ENCODE measurements around the gene ZNF92. TPM values are rescaled to one million over a fixed set of nuclear protein-coding genes. Genes with fewer than 3 reads are reported as not detected.
A peak's percentile ranks its signal among the peaks of the same experiment; 100 is the strongest.

The ZNF92 gene
- total RNA-seq (2022) (16.0 and 18.0 TPM in 2 replicates), Bru-seq, nascent RNA (percentile 92 among the genes with signal in this experiment), BruChase-seq, experiment 1, labeled RNA remaining after a 2-hour chase (percentile 82 among the genes with signal in this experiment), BruChase-seq, experiment 2, labeled RNA remaining after a 6-hour chase (percentile 67 among the genes with signal in this experiment)
- long read RNA-seq, transcript ZNF92-201 (4 exons, 3,210 nt) = major isoform, 15 of 17 reads
- long read RNA-seq, partial matches to known transcripts = 0 of 17 reads
- long read RNA-seq, other reads (novel, unspliced or antisense) = 2 of 17 reads

GRCh38 chr7:65373608-65374351 lies at the start of gene ZNF92:
Gene ZNF92 (plus strand): TSS chr7:65373855. CDS start chr7:65373998, 143 bp downstream.
- H3K27me3 Mint-ChIP-seq (ENCODE audit: insufficient read depth, unreplicated experiment) = no peaks in the 10 kb centered on the region
- peaks cover 31% of the 10 kb centered on the region for H3K36me3 Mint-ChIP-seq (ENCODE audit: insufficient read depth, unreplicated experiment)
- H3K27ac Mint-ChIP-seq (ENCODE audit: unreplicated experiment) = peak within 1 kb of the TSS; percentile 98
- CTCF ChIA-PET = interaction anchor here (0.5 to 1.1 kb wide), 4 partner anchors 15 to 657 kb away, joined by 3 read pairs; no protein-coding TSS in a partner anchor
- H3K9me3 ChIP-seq = no peaks in the 10 kb centered on the region
- intact Hi-C loops (cut with micrococcal nuclease; ENCODE audit: unreplicated experiment) = loop anchor here (1.0 kb wide), 2 partner anchors 24 to 30 kb away; no protein-coding TSS in a partner anchor
- no peaks in the 10 kb centered on the region for H3K4me1 ChIP-seq
- no peaks in the 10 kb centered on the region for H3K27me3 ChIP-seq (replicated peaks; ENCODE audit: control insufficient read depth, insufficient read depth, low read length)
- POLR2A ChIA-PET = interaction anchor here (0.5 to 1.1 kb wide), 10 partner anchors 10 to 367 kb away, joined by 3 to 11 read pairs (median 3); partner anchors contain the start of gene ERV3-1
- peak within 1 kb of the TSS; percentile 95 for H3K4me3 Mint-ChIP-seq (ENCODE audit: unreplicated experiment)
- peak; percentile 98 for DNase-seq
- no peaks in the 10 kb centered on the region for H3K9me3 Mint-ChIP-seq (ENCODE audit: unreplicated experiment)
- no peak for TF ChIP-seq CTCF (IDR thresholded peaks at IDR 0.05; ENCODE audit: insufficient read depth in 1 of 2, low read depth in 1 of 2, low read length in 1 of 2, severe bottlenecking in 1 of 2, unreplicated experiment in 1 of 2)
- no TSS peak for BruUV-seq (replicated peaks)
- peak within 1 kb of the TSS; percentile 64 for H3K4me3 ChIP-seq (ENCODE audit: low read depth, low read length)
- no peaks in the 10 kb centered on the region for H3K4me1 Mint-ChIP-seq (ENCODE audit: low read depth, unreplicated experiment)
- no peaks in the 10 kb centered on the region for H3K36me3 ChIP-seq (ENCODE audit: control insufficient read depth, insufficient read depth, low read length)

GRCh38 chr7:65325793-65326432 lies 47.7 kb upstream of the ZNF92 start:
- intact Hi-C loops (cut with micrococcal nuclease; ENCODE audit: unreplicated experiment) = no loop called here
- H3K27me3 ChIP-seq (replicated peaks; ENCODE audit: control insufficient read depth, insufficient read depth, low read length) = no peaks in the 10 kb centered on the region
- Mint-ChIP-seq H3K27me3 (ENCODE audit: insufficient read depth, unreplicated experiment) (no peaks in the 10 kb centered on the region), H3K36me3 (ENCODE audit: insufficient read depth, unreplicated experiment) (no peaks in the 10 kb centered on the region), H3K4me1 (ENCODE audit: low read depth, unreplicated experiment) (no peaks in the 10 kb centered on the region), H3K27ac (ENCODE audit: unreplicated experiment) (no peak overlapping the region), H3K9me3 (ENCODE audit: unreplicated experiment) (no peaks in the 10 kb centered on the region), H3K4me3 (ENCODE audit: unreplicated experiment) (no peak overlapping the region)
- no peaks in the 10 kb centered on the region for H3K36me3 ChIP-seq (ENCODE audit: control insufficient read depth, insufficient read depth, low read length)
- ChIA-PET POLR2A (no interaction called here), CTCF (no interaction called here)
- no peak for DNase-seq
- H3K4me1 ChIP-seq = no peaks in the 10 kb centered on the region
- BruUV-seq (replicated peaks) = no TSS peak
- no peaks in the 10 kb centered on the region for H3K9me3 ChIP-seq
- H3K4me3 ChIP-seq (ENCODE audit: low read depth, low read length) = no peak overlapping the region
- no peak for TF ChIP-seq CTCF (IDR thresholded peaks at IDR 0.05; ENCODE audit: insufficient read depth in 1 of 2, low read depth in 1 of 2, low read length in 1 of 2, severe bottlenecking in 1 of 2, unreplicated experiment in 1 of 2)

- DNase-seq = no peak
- no TSS peak for BruUV-seq (replicated peaks)
- Mint-ChIP-seq H3K27ac (ENCODE audit: unreplicated experiment) (no peak overlapping the region), H3K27me3 (ENCODE audit: insufficient read depth, unreplicated experiment) (no peaks in the 10 kb centered on the region), H3K4me3 (ENCODE audit: unreplicated experiment) (no peak overlapping the region), H3K36me3 (ENCODE audit: insufficient read depth, unreplicated experiment) (no peaks in the 10 kb centered on the region), H3K4me1 (ENCODE audit: low read depth, unreplicated experiment) (peaks cover 12% of the 10 kb centered on the region), H3K9me3 (ENCODE audit: unreplicated experiment) (no peaks in the 10 kb centered on the region)
- H3K36me3 ChIP-seq (ENCODE audit: control insufficient read depth, insufficient read depth, low read length) = no peaks in the 10 kb centered on the region
- H3K4me1 ChIP-seq = peaks cover 19% of the 10 kb centered on the region
- H3K27me3 ChIP-seq (replicated peaks; ENCODE audit: control insufficient read depth, insufficient read depth, low read length) = no peaks in the 10 kb centered on the region
- ChIA-PET CTCF (no interaction called here), POLR2A (no interaction called here)
- TF ChIP-seq CTCF (IDR thresholded peaks at IDR 0.05; ENCODE audit: insufficient read depth in 1 of 2, low read depth in 1 of 2, low read length in 1 of 2, severe bottlenecking in 1 of 2, unreplicated experiment in 1 of 2) = no peak
- no peaks in the 10 kb centered on the region for H3K9me3 ChIP-seq
- intact Hi-C loops (cut with micrococcal nuclease; ENCODE audit: unreplicated experiment) = no loop called here
- no peak overlapping the region for H3K4me3 ChIP-seq (ENCODE audit: low read depth, low read length)
These were observed 35.3 kb upstream of the ZNF92 start for GRCh38 chr7:65338346-65338745.
